GM12878 (cell line): ENCODE results near the gene SFXN1. TPM values are rescaled to one million over a fixed set of nuclear protein-coding genes. Genes with fewer than 3 reads are reported as not detected.

Source experiments
- ATAC-seq: fragments of 200-7000 bp; cut with Tn5 transposase; 3 replicates; pipeline ENCODE4 v1.9.1; 2020; ENCODE audit warnings: mild to moderate bottlenecking, moderate library complexity
- BruUV-seq: library from RNA; stranded (reverse); fragments of 400-500 nt; replicated peaks from 2 replicates; lab custom pipeline; 2021; lab: Mats Ljungman, UMichigan
- CTCF ChIA-PET: fragments of 300-600 bp; sonication (Branson Sonifier 250); formaldehyde crosslinking; extraction: SDS; loops from one replicate; lab custom pipeline; 2021; ENCODE audit warnings: inconsistent platforms; lab: Yijun Ruan, JAX
- POLR2A ChIA-PET: fragments of 350-600 bp; formaldehyde crosslinking; extraction: SDS; loops from one replicate; lab custom pipeline; 2021; ENCODE audit warnings: inconsistent platforms; lab: Charles Lee
- RAD21 ChIA-PET: fragments of 300-600 bp; sonication (Branson Sonifier 250); formaldehyde crosslinking; loops from one replicate; lab custom pipeline; 2023; ENCODE audit warnings: antibody characterized with exemption; ENCODE audit not compliant: unreplicated experiment; lab: Charles Lee
- SMC1A ChIA-PET: fragments of 300-600 bp; sonication (Branson Sonifier 250); formaldehyde crosslinking; loops from one replicate; lab custom pipeline; 2023; ENCODE audit not compliant: unreplicated experiment, uncharacterized antibody; lab: Charles Lee
- DNase-seq: peaks from one replicate; pipeline ENCODE4 v3.0.0-alpha.2; 2011; ENCODE audit warnings: low read depth, low spot score
- FAIRE-seq: peaks from 3 replicates; lab custom pipeline; 2011; peaks lifted over from hg19 to GRCh38; lab: Jason Lieb, UNC
- H2AFZ ChIP-seq: 2 replicates; pipeline ENCODE4 v1.6.0; 2011; ENCODE audit warnings: low read depth, low read length, control low read depth; ENCODE audit not compliant: control insufficient read depth
- H3K27ac ChIP-seq: 2 replicates; pipeline ENCODE4 v1.5.1; 2011; ENCODE audit warnings: control low read depth; ENCODE audit not compliant: control insufficient read depth, insufficient read depth
- H3K27me3 ChIP-seq, 2 experiments: replicated peaks in 1 of 2; 2 replicates each; pipeline versions ENCODE4 v1.6.0 to v1.6.1; 2011; ENCODE audit warnings: low read length in 1 of 2; ENCODE audit not compliant: control insufficient read depth in 2 of 2, insufficient read depth in 2 of 2
- H3K36me3 ChIP-seq, 2 experiments: 2 replicates each; pipeline ENCODE4 v1.5.1; 2011; ENCODE audit warnings: low read length in 1 of 2; ENCODE audit not compliant: control insufficient read depth in 2 of 2, insufficient read depth in 2 of 2
- H3K4me1 ChIP-seq: 2 replicates; pipeline ENCODE4 v1.6.1; 2011; ENCODE audit warnings: mild to moderate bottlenecking, low read length, moderate library complexity, mixed read lengths; ENCODE audit not compliant: control insufficient read depth, insufficient read depth
- H3K4me2 ChIP-seq: 2 replicates; pipeline ENCODE4 v1.6.0; 2011; ENCODE audit warnings: control low read depth; ENCODE audit not compliant: control insufficient read depth, insufficient read depth
- H3K4me3 ChIP-seq: fragments of 200-600 bp; sonication (generic); 2 replicates; pipeline ENCODE4 v1.5.1; 2016
- H3K79me2 ChIP-seq: 2 replicates; pipeline ENCODE4 v1.6.0; 2011; ENCODE audit warnings: low read length; ENCODE audit not compliant: control insufficient read depth, insufficient read depth
- H3K9ac ChIP-seq: 2 replicates; pipeline ENCODE4 v1.8.0; 2011; ENCODE audit warnings: low read length, control low read depth, mixed read lengths; ENCODE audit not compliant: control insufficient read depth, insufficient read depth
- H3K9me3 ChIP-seq: replicated peaks from 3 replicates; pipeline ENCODE4 v1.5.1; 2011; ENCODE audit warnings: mild to moderate bottlenecking, low read length; ENCODE audit not compliant: control insufficient read depth, insufficient read depth
- H4K20me1 ChIP-seq: 2 replicates; pipeline ENCODE4 v1.6.0; 2011; ENCODE audit not compliant: control insufficient read depth, insufficient read depth
- BHLHE40 ChIP-seq, 2 experiments: fragments of 450-650 bp in 1 of 2; IDR thresholded peaks; 2 replicates each; pipeline ENCODE4 v1.6.1; 2011 to 2017; ENCODE audit warnings: low read depth in 2 of 2, borderline replicate concordance in 1 of 2, improper control_type of control experiment in 1 of 2, low read length in 1 of 2, mild to moderate bottlenecking in 1 of 2
- CREB1 ChIP-seq: IDR thresholded peaks from 2 replicates; pipeline ENCODE4 v1.6.1; 2012; ENCODE audit warnings: low read depth, mild to moderate bottlenecking, inconsistent platforms
- CREM ChIP-seq: IDR thresholded peaks from 2 replicates; pipeline ENCODE4 v1.6.1; 2014; ENCODE audit warnings: antibody characterized with exemption, low read depth
- MTA2 ChIP-seq: fragments of 450-650 bp; IDR thresholded peaks from 2 replicates; pipeline ENCODE4 v1.6.1; 2016; ENCODE audit warnings: low read depth, mild to moderate bottlenecking, moderate library complexity
- NFIC ChIP-seq: IDR thresholded peaks from 2 replicates; pipeline ENCODE4 v1.6.1; 2012; ENCODE audit warnings: low read depth, mild to moderate bottlenecking, inconsistent platforms, low read length, moderate library complexity
- NFYB ChIP-seq: IDR thresholded peaks from 2 replicates; pipeline ENCODE4 v1.6.1; 2011; ENCODE audit warnings: low read depth, mild to moderate bottlenecking, low read length, improper control_type of control experiment, moderate library complexity; ENCODE audit not compliant: insufficient read depth
- NRF1 ChIP-seq: conservative IDR thresholded peaks from 2 replicates; pipeline ENCODE4 v1.6.1; 2011; ENCODE audit warnings: mild to moderate bottlenecking, low read depth, low read length, improper control_type of control experiment
- SMAD1 ChIP-seq: fragments of 450-650 bp; IDR thresholded peaks from 2 replicates; pipeline ENCODE4 v1.6.1; 2018; ENCODE audit warnings: mild to moderate bottlenecking, low read depth; ENCODE audit not compliant: partially characterized antibody
- SMARCA5 ChIP-seq: fragments of 450-650 bp; IDR thresholded peaks from 2 replicates; pipeline ENCODE4 v1.6.1; 2017; ENCODE audit warnings: mild to moderate bottlenecking
- SUPT20H ChIP-seq: IDR thresholded peaks from 2 replicates; pipeline ENCODE4 v1.6.1; 2011; ENCODE audit warnings: low read depth, mild to moderate bottlenecking, low read length, moderate library complexity, borderline replicate concordance; ENCODE audit not compliant: control insufficient read depth
- TCF12 ChIP-seq: IDR thresholded peaks from 2 replicates; pipeline ENCODE4 v1.6.1; 2011; ENCODE audit warnings: low read depth, mild to moderate bottlenecking, low read length
- USF1 ChIP-seq: IDR thresholded peaks from 2 replicates; pipeline ENCODE4 v1.6.1; 2011; ENCODE audit warnings: borderline replicate concordance, low read depth, mild to moderate bottlenecking, moderate library complexity, mixed read lengths, low read length; ENCODE audit not compliant: insufficient read depth; ENCODE audit errors: extremely low read length
- YBX1 ChIP-seq: fragments of 450-650 bp; IDR thresholded peaks from 2 replicates; pipeline ENCODE4 v1.6.1; 2016; ENCODE audit warnings: antibody characterized with exemption
- WGBS: methylation state at CpG from one replicate; pipeline ENCODE4 v1.1.6; 2016; ENCODE audit warnings: low lambda C conversion rate; ENCODE audit not compliant: insufficient replicate concordance, insufficient coverage; ENCODE audit errors: missing lambda C conversion rate; 5-methylcytosine and 5-hydroxymethylcytosine counted together
- in situ Hi-C: fragments of 300-500 bp; cut with MboI; formaldehyde crosslinking; loops from 9 replicates; pipeline ENCODE4 v1.14.3; 2018; ENCODE audit warnings: mixed read lengths
- intact Hi-C: fragments of 100-400 bp; cut with micrococcal nuclease; formaldehyde crosslinking; loops from one replicate; pipeline ENCODE4 v1.14.2; 2022; ENCODE audit not compliant: unreplicated experiment
- polyA plus RNA-seq, 11 experiments: library from polyadenylated mRNA; depleted of rRNA in 4 of 11; unstranded in 6 of 11; stranded (reverse) in 5 of 11; fragments of >200 nt; fragmentation: Nextera tagmentation in 4 of 11; fragmentation: Illumina TruSeq in 1 of 11; extraction: Ambion mirVana in 4 of 11; extraction: Trizol in 1 of 11; gene quantifications; 1 replicate in 1 of 11; 2 replicates in 10 of 11; pipeline versions ENCODE4 v1.2.1 to v1.2.3, GENCODE V29; 2011 to 2016; ENCODE audit warnings: inconsistent platforms in 2 of 11, missing spikeins in 2 of 11, low read depth in 1 of 11
- total RNA-seq, 4 experiments: library from RNA; depleted of rRNA in 3 of 4; stranded (reverse); fragments of >200 nt in 3 of 4; fragmentation: Illumina TruSeq in 1 of 4; extraction: Trizol in 1 of 4; gene quantifications; 2 replicates each; pipeline versions ENCODE4 v1.2.1 to v1.2.3, GENCODE V29; 2013 to 2021
- TF ChIP-seq, protein P1 (sequence below), 3 experiments: IDR thresholded peaks in 2 of 3; conservative IDR thresholded peaks in 1 of 3; 2 replicates each; pipeline ENCODE4 v1.5.1; 2011; ENCODE audit warnings: low read depth in 3 of 3, low read length in 3 of 3, mild to moderate bottlenecking in 3 of 3, control low read depth in 2 of 3, moderate library complexity in 2 of 3, inconsistent platforms in 1 of 3, mixed read lengths in 1 of 3; ENCODE audit not compliant: control insufficient read depth in 2 of 3, insufficient read depth in 1 of 3; ENCODE audit errors: extremely low read depth in 1 of 3

Gene SFXN1
- total and polyA plus RNA-seq, 10 of the 15 experiments (the other 5 are each of a cell fraction or from before 2014, with no cell fraction given), result 18.0 to 248 (median 103) TPM

GRCh38 chr5:175487514-175488222 is 9.3 kb downstream of the SFXN1 start:
- CTCF ChIA-PET, result no interaction called here
- RAD21 ChIA-PET, result no interaction called here
- no peaks in the 10 kb centered on the region for H3K4me1 ChIP-seq

More at GRCh38 chr5:175487514-175488222, 9.3 kb downstream of the SFXN1 start:
- Histone ChIP-seq H3K4me3 (no peak overlapping the region), H3K36me3 (peaks cover 1 to 25% of the 10 kb centered on the region in 2 experiments), H3K79me2 (peaks cover 70% of the 10 kb centered on the region), H3K27ac (no peak overlapping the region), H3K9ac (no peak overlapping the region), H3K27me3 (no peaks in the 10 kb centered on the region), H3K9me3 (no peaks in the 10 kb centered on the region), H2AFZ (no peak overlapping the region), H4K20me1 (peaks cover 13% of the 10 kb centered on the region), H3K4me2 (no peak overlapping the region)
- TF ChIP-seq BHLHE40 (IDR thresholded peaks at IDR 0.05; ENCODE audit: borderline replicate concordance in 1 of 2, low read depth in 2 of 2, low read length in 1 of 2), result no peak
- TF ChIP-seq NFYB, result no peak
- no peak for TF ChIP-seq YBX1
- TF ChIP-seq USF1, result no peak
- no peak for TF ChIP-seq CREB1
- TF ChIP-seq, protein P1, sequence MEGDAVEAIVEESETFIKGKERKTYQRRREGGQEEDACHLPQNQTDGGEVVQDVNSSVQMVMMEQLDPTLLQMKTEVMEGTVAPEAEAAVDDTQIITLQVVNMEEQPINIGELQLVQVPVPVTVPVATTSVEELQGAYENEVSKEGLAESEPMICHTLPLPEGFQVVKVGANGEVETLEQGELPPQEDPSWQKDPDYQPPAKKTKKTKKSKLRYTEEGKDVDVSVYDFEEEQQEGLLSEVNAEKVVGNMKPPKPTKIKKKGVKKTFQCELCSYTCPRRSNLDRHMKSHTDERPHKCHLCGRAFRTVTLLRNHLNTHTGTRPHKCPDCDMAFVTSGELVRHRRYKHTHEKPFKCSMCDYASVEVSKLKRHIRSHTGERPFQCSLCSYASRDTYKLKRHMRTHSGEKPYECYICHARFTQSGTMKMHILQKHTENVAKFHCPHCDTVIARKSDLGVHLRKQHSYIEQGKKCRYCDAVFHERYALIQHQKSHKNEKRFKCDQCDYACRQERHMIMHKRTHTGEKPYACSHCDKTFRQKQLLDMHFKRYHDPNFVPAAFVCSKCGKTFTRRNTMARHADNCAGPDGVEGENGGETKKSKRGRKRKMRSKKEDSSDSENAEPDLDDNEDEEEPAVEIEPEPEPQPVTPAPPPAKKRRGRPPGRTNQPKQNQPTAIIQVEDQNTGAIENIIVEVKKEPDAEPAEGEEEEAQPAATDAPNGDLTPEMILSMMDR (IDR thresholded peaks at IDR 0.05 in 2 of 3, conservative IDR thresholded peaks at IDR 0.05 in 1 of 3; ENCODE audit: control insufficient read depth in 2 of 3, extremely low read depth in 1 of 3, insufficient read depth in 1 of 3, low read depth in 3 of 3, low read length in 3 of 3), result no peak
- no peak for TF ChIP-seq SUPT20H
- TF ChIP-seq CREM, result no peak
- TF ChIP-seq NRF1, result no peak
- TF ChIP-seq NFIC, result no peak
- no peak for TF ChIP-seq TCF12
- TF ChIP-seq SMAD1, result no peak
- no peak for TF ChIP-seq SMARCA5
- no peak for TF ChIP-seq MTA2
- FAIRE-seq (no peak), ATAC-seq (no peak), DNase-seq (no peak)
- no TSS peak for BruUV-seq
- in situ Hi-C loops, result no loop called here
- ChIA-PET POLR2A (no interaction called here), SMC1A (interaction anchor here (0.7 to 1.6 kb wide), 2 partner anchors 30 to 357 kb away, joined by 3 to 4 read pairs; no protein-coding TSS in a partner anchor)
- intact Hi-C loops, result no loop called here
- 97% methylated on average over 11 of the region's 11 CpGs for WGBS
